ENCODE data around the gene RASSF3.
"Not testable (repeated sequence)": the region's sequence is repeated elsewhere in the genome, so short reads cannot be mapped to it uniquely, and the experiment has no call there.

RASSF3 gene

GRCh38 chr12:64652346-64652745 lies 42.1 kb downstream of the RASSF3 start:
- no peak for DNase-seq (ENCODE audit: low spot score)
- TF ChIP-seq CTCF (IDR thresholded peaks at IDR 0.05; ENCODE audit: extremely low read depth, missing control alignments) = no peak

- no peak for DNase-seq (ENCODE audit: low spot score)
- no peak for TF ChIP-seq CTCF (IDR thresholded peaks at IDR 0.05; ENCODE audit: extremely low read depth, missing control alignments)
Measured at GRCh38 chr12:64653123-64653522, 42.8 kb downstream of the RASSF3 start.

GRCh38 chr12:64653907-64654306 lies 43.6 kb downstream of the RASSF3 start:
- not testable (repeated sequence) for DNase-seq (ENCODE audit: low spot score)

- DNase-seq (ENCODE audit: low spot score) = no peak
- TF ChIP-seq CTCF (IDR thresholded peaks at IDR 0.05; ENCODE audit: extremely low read depth, missing control alignments) = no peak
Measured at GRCh38 chr12:64655141-64655540, 44.8 kb downstream of the RASSF3 start.

GRCh38 chr12:64656429-64656828 lies 46.1 kb downstream of the RASSF3 start:
- no peak for TF ChIP-seq CTCF (IDR thresholded peaks at IDR 0.05; ENCODE audit: extremely low read depth, missing control alignments)
- no peak for DNase-seq (ENCODE audit: low spot score)

GRCh38 chr12:64658892-64659481 lies 48.7 kb downstream of the RASSF3 start:
- DNase-seq (ENCODE audit: low spot score) = no peak
- TF ChIP-seq CTCF (IDR thresholded peaks at IDR 0.05; ENCODE audit: extremely low read depth, missing control alignments) = no peak

- no peak for TF ChIP-seq CTCF (IDR thresholded peaks at IDR 0.05; ENCODE audit: extremely low read depth, missing control alignments)
- DNase-seq (ENCODE audit: low spot score) = no peak
Measured at GRCh38 chr12:64660237-64661018, 50.1 kb downstream of the RASSF3 start.

GRCh38 chr12:64663015-64663414 lies 52.7 kb downstream of the RASSF3 start:
- no peak for DNase-seq (ENCODE audit: low spot score)
- no peak for TF ChIP-seq CTCF (IDR thresholded peaks at IDR 0.05; ENCODE audit: extremely low read depth, missing control alignments)

All from GM20000 (cell line).